HG02970 (cell line): ENCODE results near the gene NPC2.

ENCODE experiments used
- ATAC-seq: cut with Tn5 transposase; IDR thresholded peaks from one replicate; pipeline ENCODE4 v1.9.1; 2021; ENCODE audit warnings: mild to moderate bottlenecking, moderate library complexity, moderate number of reproducible peaks; ENCODE audit not compliant: unreplicated experiment, low FRiP score

The NPC2 gene

DNA sequence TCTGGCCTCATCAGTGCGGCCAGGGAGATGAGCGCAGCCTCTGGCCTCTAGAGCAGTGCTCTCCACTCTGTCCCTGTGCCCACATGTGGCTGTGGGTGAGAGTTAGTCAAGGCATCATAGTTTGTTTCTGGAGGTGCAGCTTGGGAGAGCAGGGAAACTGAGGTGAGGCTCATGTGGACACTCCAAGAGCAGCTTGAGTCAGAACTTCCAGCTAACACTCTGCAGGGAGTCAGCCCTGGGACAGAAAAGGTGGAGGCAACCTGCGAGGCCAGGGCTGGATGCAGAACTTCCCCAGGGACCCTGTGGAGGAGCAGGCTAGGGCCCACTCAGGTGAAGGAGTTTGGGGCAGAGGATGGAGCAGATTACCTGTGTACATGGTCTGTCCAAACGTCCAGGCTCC lies 11.3 kb upstream of the NPC2 start:
- ATAC-seq = no peak

- ATAC-seq = no peak
Measured at GRCh38 chr14:74503938-74504335, 10.8 kb upstream of the NPC2 start.

GRCh38 chr14:74503291-74503937 lies 10.3 kb upstream of the NPC2 start:
- no peak for ATAC-seq

DNA sequence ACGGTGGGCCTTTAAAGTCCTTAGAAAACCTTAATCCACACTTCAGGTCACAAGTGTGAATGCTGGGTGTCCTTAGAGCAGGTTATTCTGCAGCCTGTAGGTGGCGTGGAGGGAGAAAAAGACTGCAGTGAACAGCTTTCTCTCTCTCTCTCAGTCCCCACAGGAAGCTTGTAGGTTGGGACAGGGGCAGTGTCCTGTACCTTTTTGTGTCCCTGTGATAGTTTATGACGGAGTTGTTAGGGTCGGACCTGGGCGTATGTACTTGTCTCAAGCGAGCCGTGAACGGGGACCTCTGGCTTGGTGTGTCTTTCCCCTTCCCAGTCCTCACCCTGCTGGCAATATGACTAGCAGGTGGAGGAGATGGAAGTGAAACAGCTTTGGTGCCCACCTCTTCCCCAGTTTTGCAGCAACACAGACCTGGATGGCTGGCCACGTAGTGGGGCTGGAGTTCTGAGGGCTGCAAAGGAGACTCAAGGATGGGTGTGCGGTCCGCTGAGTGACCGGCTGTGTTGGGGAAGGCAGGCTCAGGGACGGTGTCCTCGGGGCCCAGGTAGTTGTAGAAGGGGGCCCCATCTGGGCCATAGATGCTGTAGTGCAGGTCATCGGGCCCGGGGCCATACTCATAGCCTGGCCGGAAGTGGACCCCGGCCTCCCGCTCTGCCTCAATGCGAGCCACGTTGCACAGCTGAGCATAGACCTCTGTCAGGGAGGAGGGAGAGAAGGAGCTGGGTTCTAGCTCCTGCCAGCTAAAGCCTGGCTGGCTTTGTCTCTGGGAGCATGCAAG lies 9.3 kb upstream of the NPC2 start:
- ATAC-seq = no peak

DNA sequence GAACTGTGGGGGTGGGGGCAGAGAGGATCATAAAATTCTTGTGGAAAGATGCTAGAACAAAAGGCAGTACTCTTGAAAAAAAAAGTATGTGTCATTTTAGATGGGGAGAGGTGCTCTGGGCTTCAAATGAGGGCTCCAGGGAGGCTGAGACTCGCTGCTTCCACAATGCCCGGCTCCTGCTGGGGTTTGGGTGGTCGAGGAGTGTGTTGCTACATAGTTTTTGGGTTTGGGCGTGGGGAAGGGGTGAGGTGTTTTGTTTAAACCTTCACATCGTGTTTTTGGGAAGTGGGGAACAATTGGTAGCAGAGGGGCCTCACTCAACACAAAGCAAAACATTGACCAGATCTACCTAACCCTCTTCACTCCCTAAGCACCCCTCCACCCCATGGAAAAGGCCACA lies 8.6 kb upstream of the NPC2 start:
- ATAC-seq = no peak

- ATAC-seq = no peak
Measured at GRCh38 chr14:74501135-74501614, 8.1 kb upstream of the NPC2 start.

DNA sequence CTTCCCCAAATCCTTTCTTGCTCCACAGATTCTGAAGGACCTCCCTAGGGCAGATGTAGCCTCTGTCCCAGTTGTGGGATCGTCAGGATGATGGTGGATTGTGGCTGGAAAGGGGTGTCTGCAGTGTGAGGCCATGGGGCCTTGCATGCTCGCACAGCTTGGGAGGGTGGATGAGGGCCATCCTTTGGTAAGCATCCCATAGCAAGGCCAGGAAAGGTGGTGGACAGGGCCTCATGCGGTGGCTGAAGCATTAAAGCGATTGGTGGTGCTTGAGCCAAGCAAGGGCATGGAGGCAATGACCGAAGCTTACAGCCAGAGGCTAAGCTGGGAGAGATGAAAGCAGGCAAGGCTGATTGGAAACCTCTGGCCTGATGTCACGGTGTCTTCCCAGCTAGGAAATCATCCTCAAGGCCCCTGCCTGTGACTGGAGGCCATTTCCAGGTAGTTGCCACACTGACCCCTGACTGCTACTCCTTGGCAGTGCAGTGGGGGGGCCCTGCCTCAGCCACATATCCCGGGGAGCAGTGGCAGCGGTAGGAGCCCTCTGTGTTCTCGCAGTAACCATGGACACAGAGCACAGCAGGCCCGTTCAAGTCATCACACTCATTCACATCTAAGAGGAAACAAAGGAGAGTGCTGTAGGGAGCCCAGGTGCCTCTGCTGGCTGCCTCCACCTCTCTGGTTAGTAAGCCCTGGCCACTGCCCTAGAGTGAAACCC lies 7.5 kb upstream of the NPC2 start:
- no peak for ATAC-seq

DNA sequence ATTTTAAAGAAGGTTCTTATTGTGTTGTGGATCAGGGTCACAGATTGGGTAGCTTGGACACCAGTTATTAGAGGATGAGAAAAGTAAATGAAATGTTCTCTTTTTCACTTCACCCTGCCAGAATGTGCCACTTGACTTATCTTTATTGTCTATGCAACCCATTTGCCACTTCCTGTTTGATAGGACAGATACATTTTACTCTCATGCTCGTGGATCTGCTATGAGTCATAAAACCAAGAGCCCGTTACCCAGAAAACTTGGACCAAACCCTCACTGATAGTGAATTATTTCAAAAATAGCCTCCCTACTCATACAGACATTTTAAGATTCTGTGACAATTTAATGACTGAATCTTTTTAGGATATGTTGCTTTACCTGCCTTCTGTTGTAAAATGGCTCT lies 2.3 kb upstream of the NPC2 start:
- no peak for ATAC-seq

DNA sequence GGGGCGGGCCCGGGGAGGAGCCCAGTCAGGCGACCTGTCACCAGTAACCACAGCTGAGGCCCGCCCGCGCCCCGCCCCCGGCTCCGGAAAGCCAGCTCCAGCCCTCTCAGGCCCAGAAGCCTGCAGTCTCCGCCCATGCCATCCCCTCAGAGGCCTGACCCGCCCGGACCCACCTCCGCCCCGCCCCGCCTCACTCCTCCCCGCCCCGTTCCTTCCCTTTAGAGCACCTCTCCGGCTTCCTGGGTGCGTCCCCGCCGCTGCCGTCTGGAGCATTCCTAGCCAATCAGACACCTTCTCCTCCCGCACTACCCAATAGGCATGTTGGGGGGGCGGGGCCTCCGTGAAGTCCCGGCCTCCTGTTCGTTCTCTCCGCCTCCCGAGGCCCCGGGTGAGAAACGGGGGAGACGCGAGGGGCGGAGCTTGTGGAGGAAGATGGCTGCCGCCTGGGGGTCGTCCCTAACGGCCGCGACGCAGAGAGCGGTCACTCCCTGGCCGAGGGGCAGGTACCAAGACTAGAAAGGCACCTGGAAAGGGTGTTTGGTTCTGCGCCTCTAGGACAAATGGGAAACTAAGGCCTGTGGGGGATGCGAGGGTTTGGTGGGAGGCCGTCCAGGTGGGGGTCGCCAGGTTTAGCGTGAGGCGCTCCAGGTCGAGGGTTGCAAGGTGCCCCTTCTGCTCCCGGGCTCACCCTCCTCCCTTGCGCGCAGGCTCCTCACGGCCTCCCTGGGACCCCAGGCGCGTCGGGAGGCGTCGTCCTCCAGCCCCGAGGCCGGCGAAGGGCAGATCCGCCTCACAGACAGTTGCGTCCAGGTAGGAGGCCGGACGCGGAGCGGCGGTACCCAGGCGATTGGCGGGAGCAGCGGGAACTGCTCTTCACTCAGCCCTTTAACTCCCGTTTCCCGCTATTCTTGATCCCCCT lies 497 bp upstream of the NPC2 start, which contains the start of gene ISCA2:
TSS of gene ISCA2 (plus strand) at position 423 of the 919 bp plus-strand sequence. CDS start at position 433, 10 bp downstream.
- ATAC-seq = peak; percentile 83

DNA sequence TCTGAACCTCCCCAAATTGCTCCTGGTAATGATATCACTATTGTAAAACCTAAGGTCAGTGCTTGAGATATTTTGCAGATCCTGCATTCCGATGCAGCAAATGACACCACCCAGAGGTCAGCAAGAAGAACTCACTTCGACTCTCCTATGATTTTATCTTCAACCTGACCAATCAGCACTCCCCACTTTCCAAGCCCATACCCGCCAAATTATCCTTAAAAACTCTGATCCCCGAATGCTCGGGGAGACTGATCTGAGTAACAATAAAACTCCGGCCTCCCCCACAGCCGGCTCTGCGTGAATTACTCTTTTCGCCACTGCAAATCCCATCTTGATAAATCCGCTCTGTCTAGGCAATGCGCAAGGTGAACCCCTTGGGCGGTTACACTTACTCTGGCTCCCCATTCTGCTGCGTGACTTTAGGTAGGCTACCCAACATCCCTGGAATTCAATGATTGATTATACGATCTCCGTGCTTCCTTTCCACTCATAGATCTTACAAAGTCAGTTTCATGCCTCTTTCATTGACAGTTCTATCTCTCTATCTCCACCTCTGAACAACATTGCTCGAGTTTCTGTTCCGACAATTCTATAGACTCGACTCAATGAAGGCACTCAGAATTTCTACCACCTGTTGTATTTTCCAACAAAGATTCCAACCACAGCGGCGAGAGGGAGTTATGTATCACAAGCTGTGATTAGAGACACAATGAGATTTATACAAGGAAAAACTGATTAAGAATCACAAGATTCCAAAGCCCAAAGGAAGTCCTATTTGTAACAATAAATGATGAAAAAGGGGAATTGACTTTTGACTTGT lies 939 bp downstream of the NPC2 start:
- no peak for ATAC-seq

DNA sequence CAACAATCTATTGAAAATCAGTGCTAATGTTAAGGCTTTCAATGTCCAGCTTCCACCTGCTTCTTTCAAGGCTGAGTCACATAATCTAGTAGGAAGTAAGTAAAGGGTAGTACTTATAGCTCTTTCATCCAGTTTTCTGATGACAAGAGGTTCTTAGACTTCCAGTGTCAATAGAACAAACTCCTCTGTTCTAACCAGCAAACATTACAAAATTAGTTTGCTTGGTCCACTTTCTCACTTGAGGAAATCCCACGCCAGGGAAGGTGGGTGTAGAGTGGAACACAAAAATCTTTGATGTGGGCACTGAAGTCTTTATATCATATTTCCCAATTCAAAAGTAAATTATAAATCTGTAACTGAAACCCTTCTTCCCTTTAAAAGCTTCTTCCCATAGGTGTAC lies 2.6 kb downstream of the NPC2 start:
- ATAC-seq = no peak

- ATAC-seq = no peak
Measured at GRCh38 chr14:74488786-74489397, 4.2 kb downstream of the NPC2 start.

DNA sequence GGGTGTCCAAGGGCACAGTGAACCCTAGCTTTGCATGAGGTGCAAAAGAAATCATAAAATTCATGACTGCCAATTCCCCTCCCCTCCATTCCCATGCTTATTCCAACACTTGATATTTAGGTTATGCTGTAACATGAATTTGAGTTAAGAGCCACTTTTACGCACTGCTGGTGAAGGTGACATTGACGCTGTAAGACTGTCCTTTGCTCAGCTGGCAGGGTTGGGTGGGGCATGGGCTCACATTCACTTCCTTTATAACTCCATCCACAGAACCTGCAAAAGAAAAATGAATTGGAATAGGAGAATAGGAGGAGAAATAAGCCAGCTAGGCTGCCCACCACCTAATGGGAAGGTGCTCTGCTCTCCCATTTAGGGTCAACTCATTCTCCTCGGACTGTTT lies 6.9 kb downstream of the NPC2 start:
- ATAC-seq = no peak

DNA sequence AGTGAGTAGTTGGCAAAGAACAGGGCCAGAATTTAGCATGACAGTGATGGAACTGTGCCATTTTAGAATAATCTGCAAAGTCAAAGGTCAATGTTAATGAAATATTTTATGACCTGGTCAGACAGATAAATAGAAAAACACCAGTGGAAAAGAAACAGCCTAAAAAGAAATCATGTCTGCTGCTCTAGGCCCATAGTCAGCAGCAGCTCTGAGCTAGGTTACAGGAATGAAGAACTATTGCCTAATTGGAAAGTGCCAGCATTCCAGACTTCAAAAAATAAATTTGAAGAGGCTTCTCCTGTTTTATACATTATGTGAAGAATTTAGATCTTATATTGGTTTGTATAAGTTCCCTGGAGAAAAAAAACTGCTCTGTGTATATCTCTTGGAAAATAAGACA lies 9.8 kb downstream of the NPC2 start:
- no peak for ATAC-seq

DNA sequence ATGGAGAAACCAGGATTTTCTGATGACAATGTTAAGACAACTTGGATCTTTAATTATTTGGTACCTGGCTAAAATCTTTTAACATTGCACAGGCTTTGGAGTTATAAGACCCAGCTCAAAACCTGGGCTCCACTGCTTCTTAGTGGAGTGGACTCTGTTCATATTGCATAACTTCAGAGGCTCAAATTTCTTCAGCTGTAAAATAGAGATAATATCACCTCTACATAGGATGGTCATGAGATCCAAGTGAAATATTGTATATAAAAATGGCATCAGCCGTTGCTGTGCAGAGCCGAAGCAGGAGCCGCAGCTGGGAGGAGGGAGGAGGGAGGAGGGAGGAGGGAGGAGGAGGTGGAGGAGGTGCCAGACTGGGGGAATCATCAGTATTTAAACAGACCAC lies 10.5 kb downstream of the NPC2 start:
- ATAC-seq = no peak

- no peak for ATAC-seq
Measured at GRCh38 chr14:74480046-74480445, 13.1 kb downstream of the NPC2 start.

GRCh38 chr14:74478996-74479635 lies 14.0 kb downstream of the NPC2 start:
- ATAC-seq = no peak

DNA sequence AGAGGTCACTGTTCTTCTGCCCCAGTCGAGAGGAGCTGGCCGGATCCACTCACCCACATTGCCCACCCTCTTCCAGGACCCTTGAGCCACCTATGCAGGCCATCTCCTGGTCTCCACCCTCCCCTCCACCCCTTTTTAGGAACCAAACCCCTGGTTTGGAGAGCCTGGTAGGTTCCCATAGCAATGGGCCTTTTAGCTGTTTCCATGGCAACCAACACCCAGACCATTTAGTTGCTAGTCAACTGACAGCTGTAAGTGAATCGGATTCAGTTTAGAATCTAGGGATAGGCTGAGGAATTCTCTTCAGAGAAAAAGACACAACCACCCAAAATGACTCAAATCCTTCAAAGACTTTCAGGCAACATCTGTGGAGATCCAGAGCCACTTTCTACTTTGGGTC lies 16.5 kb downstream of the NPC2 start:
- ATAC-seq = no peak

GRCh38 chr14:74476107-74476506 lies 17.0 kb downstream of the NPC2 start:
- ATAC-seq = no peak
